Natural killer cell treated with Interleukin-12 subunit alpha and Interleukin-12 subunit beta and Interleukin-15 and Interleukin-18, amount 100 ng/mL, for 72 hours (primary cell): ENCODE measurements around the gene INCA1. TPM values are rescaled to one million over a fixed set of nuclear protein-coding genes. Genes with fewer than 3 reads are reported as not detected.

Experiments used
- ATAC-seq, 2 donors: fragments of 150-1000 bp; cut with Tn5 transposase in 1 of 2; sonication (Bioruptor Pico), chemical (Tn5 transposase) in 1 of 2; 2 replicates each; pipeline ENCODE4 v1.10.0; 2021
- DNase-seq: peaks from one replicate; pipeline ENCODE4 v3.0.0; 2022; ENCODE audit warnings: low spot score
- H3K27ac Mint-ChIP-seq, 2 donors: 1 replicate in 1 of 2; 2 replicates in 1 of 2; pipeline ENCODE4 v1.8.0; 2022; ENCODE audit warnings: mixed read lengths in 2 of 2, mild to moderate bottlenecking in 1 of 2, moderate library complexity in 1 of 2
- H3K27me3 Mint-ChIP-seq, 2 donors: 1 replicate in 1 of 2; 2 replicates in 1 of 2; pipeline ENCODE4 v1.8.0; 2022; ENCODE audit warnings: mixed read lengths in 2 of 2
- H3K36me3 Mint-ChIP-seq: one replicate; pipeline ENCODE4 v1.8.0; 2022; ENCODE audit warnings: mixed read lengths
- H3K4me1 Mint-ChIP-seq, 2 donors: 1 replicate in 1 of 2; 2 replicates in 1 of 2; pipeline ENCODE4 v1.8.0; 2022; ENCODE audit warnings: low read depth in 2 of 2, mixed read lengths in 2 of 2, mild to moderate bottlenecking in 1 of 2
- H3K4me3 Mint-ChIP-seq: one replicate; pipeline ENCODE4 v1.8.0; 2022; ENCODE audit warnings: mixed read lengths
- H3K9me3 Mint-ChIP-seq: 2 replicates; pipeline ENCODE4 v1.8.0; 2022; ENCODE audit warnings: mixed read lengths
- total RNA-seq, 2 donors: library from RNA; stranded (reverse); gene quantifications; one replicate each; pipeline ENCODE4 v1.2.3, GENCODE V29; 2022

Gene INCA1
- total RNA-seq, 2 donors from 2014 or later: 0.31 to 0.56 TPM

DNA sequence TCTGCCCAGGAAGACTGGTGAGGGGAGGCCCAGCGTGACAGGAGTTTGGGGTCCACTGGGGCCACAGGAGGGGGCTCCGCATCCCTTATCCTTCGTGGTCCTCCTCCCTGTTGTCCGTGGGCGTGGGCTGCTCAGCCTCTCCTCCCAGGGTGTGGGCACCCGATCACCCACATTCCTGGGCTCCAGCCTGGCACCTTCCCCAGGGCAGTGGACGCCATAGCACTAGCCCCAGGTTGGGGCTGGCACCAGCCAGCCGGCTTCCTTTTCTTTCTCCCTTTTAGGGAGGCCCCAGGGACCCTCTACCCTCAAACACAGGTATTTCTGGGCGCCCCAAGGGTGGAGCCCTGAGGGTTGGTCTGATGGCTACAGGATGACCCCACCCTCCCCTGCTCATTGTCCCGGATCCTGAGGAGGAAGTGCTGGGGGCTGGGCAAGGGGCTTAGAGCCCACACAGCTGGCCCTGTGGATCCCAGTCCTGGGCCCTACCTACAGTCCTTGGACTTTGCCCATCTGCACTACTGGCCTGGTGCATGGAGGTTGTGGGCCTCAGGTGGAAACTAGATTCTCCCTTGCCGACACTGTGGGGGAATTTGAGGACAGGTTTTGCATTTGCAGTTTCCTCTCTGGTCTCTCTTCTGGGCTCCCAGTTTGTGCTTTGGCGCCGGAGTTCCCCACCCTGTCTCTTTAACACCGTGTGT is 1.6 kb upstream of the INCA1 start:
- Mint-ChIP-seq H3K4me3 (peak overlapping the region; percentile 76), H3K27me3 (peaks cover 0 to 6% of the 10 kb centered on the region in 2 donors), H3K4me1 (peaks cover 17 to 21% of the 10 kb centered on the region in 2 donors), H3K36me3 (peaks cover 2% of the 10 kb centered on the region), H3K9me3 (no peaks in the 10 kb centered on the region), H3K27ac (peak overlapping the region; percentile 17 to 79)
- ATAC-seq (no peak), DNase-seq (no peak)

DNA sequence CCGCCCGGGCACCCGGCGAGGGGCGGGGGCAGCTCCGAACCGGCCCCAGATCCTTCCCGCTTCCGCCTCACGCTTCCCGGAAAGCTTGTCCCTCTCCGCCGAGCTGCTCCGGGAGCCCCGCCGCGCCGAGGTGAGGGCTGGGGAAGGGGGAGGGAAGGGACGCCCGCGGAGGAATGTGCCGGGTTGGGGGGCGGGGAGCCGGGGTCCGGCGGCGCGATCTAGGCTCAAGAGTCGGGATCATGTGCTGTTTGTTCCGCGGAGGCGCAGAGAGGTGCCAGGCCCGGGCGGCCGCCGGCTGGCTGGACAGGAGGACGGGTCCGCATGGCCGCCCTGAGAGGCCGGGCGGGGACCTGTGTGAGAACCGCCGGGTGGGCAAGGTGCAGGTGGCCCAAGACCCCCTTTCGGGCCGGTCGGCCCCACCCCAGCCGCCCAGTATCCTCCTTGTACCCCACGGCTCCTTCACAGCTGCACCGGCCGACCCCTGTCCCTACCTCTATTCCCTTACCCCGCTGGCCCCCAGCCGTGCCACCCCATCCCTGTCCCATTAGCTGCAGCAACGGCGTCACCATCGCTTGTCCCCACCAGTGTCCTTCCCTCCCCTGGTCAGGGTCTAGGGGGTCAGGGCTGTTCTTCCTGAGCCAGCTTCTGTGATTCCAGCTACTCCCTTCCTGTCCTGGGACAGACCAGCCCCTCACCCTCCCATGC is 857 bp upstream of the INCA1 start:
- Mint-ChIP-seq H3K4me1 (peaks cover 17 to 21% of the 10 kb centered on the region in 2 donors), H3K27me3 (peaks cover 0 to 6% of the 10 kb centered on the region in 2 donors)

DNA sequence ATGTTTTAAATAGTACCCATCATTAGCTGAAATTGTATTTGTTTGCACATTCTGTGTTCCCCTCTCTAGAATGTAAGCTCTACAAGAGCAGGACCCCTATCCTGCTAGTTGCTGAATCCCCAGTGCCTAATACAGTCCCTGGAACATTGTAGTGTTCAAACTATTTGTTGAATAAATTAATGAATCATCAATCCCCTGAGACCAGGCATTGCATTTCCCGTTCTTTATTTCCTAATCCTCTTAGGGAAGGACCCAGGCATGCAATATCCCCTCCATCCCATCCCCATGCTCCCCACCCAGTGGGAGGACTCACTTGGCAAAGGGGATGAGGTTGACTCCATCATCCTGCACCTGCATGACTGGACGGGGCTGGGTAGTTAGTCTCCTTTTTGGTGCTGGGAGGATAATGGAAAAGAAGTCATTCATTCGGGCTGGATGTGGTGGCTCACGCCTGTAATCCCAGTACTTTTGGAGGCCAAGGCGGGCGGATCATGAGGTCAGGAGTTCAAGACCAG is 3.2 kb downstream of the INCA1 start:
- Mint-ChIP-seq H3K36me3 (no peaks in the 10 kb centered on the region), H3K4me3 (no peak overlapping the region)
- ATAC-seq: no peak

More for the DNA sequence above, 857 bp upstream of the INCA1 start:
- H3K4me3 Mint-ChIP-seq: peak overlapping the region; percentile 76
- DNase-seq: no peak
- no peaks in the 10 kb centered on the region for H3K36me3 Mint-ChIP-seq
- ATAC-seq: peak; percentile 0 to 15
- no peaks in the 10 kb centered on the region for H3K9me3 Mint-ChIP-seq
- H3K27ac Mint-ChIP-seq: peak overlapping the region in 1 of 2 donors; percentile 79

DNA sequence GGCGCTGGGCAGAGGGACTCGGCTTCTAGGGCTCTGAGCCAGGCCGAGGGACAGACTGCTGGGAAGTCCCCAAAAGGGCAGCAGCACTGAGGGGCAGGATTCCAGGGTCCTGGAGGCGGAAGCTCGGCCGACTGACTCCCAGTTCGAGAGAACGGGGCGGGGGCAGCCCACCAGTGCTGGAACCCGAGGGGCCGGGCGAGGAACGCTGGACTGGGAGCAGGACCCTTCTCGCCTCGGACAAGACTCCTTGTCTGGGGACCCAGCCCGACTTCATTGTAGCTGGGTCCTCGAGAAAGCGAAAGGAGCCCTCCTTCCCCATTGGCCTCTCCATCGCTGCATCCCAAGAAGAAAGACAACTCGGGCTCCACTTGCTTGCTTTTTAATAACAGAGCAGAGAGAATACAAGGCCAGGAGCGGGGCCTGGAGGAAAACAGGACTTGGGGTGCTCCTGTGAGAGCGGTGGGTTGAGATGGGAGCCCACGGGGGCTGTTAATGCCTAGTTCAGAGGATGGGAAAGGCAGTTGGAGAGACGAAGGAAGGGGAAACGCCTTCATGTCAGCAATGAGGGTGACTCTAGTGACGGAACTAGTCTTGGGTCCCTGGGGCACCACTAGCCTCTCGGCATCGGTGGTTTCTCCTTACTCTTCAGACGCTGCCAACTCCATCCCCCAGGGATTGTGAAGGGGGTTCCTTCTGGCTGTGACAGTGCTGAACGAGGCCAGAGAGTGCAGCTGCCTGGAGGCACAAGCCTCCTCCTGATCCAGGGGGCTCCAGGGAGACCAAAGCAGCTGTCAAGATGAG is 9.4 kb downstream of the INCA1 start:
- DNase-seq: no peak

More for the DNA sequence above, 3.2 kb downstream of the INCA1 start:
- H3K27me3 Mint-ChIP-seq: peaks cover 0 to 6% of the 10 kb centered on the region in 2 donors
- no peak for DNase-seq
- H3K4me1 Mint-ChIP-seq: peaks cover 18 to 21% of the 10 kb centered on the region in 2 donors
- no peak overlapping the region for H3K27ac Mint-ChIP-seq
- no peaks in the 10 kb centered on the region for H3K9me3 Mint-ChIP-seq

DNA sequence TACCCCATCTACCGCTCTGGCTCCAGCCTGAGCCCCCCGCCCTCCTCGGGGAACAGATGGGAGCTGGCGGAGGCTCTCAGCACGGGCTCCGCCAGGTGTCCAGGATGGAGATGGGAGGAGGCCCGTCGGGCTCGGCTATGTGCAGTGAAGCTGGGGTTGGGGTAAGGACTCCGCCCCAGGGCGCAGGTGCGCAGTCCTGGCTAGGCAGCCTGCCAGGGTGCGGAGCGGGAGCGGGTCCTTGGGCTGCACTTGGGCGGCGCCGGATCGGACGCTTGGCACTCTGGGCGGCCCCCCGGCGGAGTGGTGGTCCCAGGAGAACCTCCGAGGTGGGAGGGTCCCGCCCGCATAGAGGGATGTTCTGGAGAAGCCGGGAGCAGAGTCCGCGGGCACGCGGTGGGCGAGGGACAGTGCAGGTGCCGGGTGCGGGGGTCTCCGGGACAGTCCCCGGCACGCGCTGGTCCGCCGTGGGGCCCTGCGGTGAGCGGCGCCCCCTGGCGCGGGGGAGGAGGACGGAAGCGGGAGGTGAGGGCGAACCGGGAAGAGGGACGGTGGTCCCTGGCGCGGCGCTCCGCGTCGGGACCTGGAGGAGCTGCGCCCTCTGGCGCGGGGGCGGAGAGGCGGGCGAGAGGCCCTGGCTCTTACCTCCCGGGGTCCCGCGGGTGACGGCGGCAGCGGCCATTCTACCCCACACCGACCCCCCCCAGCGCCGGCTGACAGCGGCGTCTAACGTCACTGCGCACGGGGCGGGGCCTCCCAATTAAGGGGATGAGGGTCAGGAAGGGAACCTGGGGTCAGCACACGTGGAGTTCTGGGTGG is 10.2 kb downstream of the INCA1 start, which contains the start of gene CAMTA2:
TSS of gene CAMTA2 (minus strand) at position 725 of the 816 bp plus-strand sequence. CDS start 1,453 bp downstream, outside the sequence.
- Mint-ChIP-seq H3K4me1 (peaks cover 35 to 44% of the 10 kb centered on the region in 2 donors), H3K27me3 (no peaks in the 10 kb centered on the region), H3K9me3 (no peaks in the 10 kb centered on the region), H3K27ac (peak within 1 kb of the TSS; percentile 92 to 94), H3K4me3 (peak within 1 kb of the TSS; percentile 97), H3K36me3 (peaks cover 10% of the 10 kb centered on the region)
- peak; percentile 94 for ATAC-seq
- DNase-seq: peak; percentile 93

More for the DNA sequence above, 9.4 kb downstream of the INCA1 start:
- H3K36me3 Mint-ChIP-seq: peaks cover 6% of the 10 kb centered on the region
- H3K4me1 Mint-ChIP-seq: peaks cover 35 to 40% of the 10 kb centered on the region in 2 donors
- peak overlapping the region; percentile 92 to 94 for H3K27ac Mint-ChIP-seq
- H3K9me3 Mint-ChIP-seq: no peaks in the 10 kb centered on the region
- peak overlapping the region; percentile 97 for H3K4me3 Mint-ChIP-seq
- ATAC-seq: no peak
- no peaks in the 10 kb centered on the region for H3K27me3 Mint-ChIP-seq

DNA sequence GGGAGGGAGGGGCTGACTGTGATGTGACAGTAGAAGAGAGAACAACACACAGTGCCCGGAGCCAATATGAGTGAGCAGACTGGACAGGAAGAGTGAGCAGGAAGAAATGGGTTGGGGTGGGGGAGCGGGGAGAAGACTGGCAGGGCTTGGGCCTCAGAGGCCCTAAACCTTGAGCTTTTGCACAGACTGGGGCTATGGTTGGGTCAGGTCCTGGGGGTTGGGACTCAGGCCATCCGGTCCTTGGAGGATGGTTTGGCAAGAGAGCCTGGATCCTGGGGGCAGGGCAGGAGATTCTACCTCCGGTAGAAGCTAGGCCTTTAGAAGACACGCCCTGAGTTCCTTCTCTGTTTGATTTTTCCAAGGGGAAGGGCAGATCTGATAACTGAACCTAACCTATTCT is 10.9 kb downstream of the INCA1 start:
- Mint-ChIP-seq H3K27ac (peak overlapping the region; percentile 92 to 94), H3K9me3 (no peaks in the 10 kb centered on the region), H3K4me3 (peak overlapping the region; percentile 97), H3K4me1 (peaks cover 35 to 45% of the 10 kb centered on the region in 2 donors), H3K36me3 (peaks cover 11% of the 10 kb centered on the region), H3K27me3 (no peaks in the 10 kb centered on the region)
- no peak for DNase-seq
- no peak for ATAC-seq

DNA sequence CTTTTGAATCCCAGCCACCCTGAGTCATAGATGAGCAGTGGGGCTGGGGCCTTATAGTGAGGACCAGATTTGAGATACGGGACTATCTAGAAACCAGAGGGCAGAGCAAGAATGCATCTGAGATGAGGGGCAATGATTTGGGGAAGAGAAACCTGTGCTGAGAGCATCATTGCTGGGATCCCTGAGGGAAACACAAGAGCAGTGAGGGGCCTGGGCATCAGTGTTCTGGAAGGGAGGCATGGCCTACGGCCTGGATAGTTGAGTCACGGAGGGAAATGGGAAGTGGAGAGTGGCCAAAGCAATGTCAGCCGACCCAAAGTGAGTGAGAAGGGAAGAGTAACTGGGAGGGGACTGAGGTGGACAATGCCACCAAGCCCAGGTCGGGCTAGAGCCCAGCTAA is 15.0 kb downstream of the INCA1 start:
- H3K36me3 Mint-ChIP-seq: peaks cover 17% of the 10 kb centered on the region
- ATAC-seq (no peak), DNase-seq (no peak)
- H3K4me3 Mint-ChIP-seq: no peak overlapping the region
- peaks cover 19 to 35% of the 10 kb centered on the region in 2 donors for H3K4me1 Mint-ChIP-seq
- no peaks in the 10 kb centered on the region for H3K27me3 Mint-ChIP-seq
- peak overlapping the region in 1 of 2 donors; percentile 54 for H3K27ac Mint-ChIP-seq
- no peaks in the 10 kb centered on the region for H3K9me3 Mint-ChIP-seq

DNA sequence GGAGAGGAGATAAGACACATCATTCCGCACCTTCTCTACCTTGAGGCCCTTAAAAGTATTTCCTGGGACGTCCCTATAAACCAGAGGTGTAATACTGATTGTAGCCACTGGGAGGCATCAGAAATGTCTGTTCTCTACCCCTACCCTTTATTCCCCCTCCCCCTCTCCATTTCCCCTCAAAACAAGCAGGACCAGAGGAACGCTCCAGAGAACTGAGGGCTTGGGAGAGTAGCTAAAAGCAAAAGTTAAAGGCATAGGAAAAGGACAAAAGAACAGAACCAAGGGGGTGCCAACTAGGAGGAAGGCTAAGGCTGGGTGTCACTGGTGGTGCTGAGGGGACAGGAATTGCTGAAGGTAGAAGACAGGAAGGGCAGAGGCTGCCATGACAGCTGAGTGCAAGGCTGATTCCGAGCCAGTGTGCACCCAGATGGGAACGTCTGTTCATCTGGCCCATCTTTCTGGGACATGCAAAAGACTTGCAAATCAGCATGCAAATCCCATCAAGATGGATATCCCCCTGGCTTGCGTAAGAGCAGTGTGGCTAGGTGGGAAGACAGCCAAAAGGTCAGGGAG is 16.6 kb downstream of the INCA1 start:
- Mint-ChIP-seq H3K27ac (peak overlapping the region; percentile 21 to 72), H3K36me3 (peaks cover 18% of the 10 kb centered on the region), H3K4me3 (no peak overlapping the region), H3K27me3 (no peaks in the 10 kb centered on the region), H3K4me1 (peaks cover 11 to 26% of the 10 kb centered on the region in 2 donors), H3K9me3 (no peaks in the 10 kb centered on the region)
- ATAC-seq (peak; percentile 65 to 69), DNase-seq (no peak)

DNA sequence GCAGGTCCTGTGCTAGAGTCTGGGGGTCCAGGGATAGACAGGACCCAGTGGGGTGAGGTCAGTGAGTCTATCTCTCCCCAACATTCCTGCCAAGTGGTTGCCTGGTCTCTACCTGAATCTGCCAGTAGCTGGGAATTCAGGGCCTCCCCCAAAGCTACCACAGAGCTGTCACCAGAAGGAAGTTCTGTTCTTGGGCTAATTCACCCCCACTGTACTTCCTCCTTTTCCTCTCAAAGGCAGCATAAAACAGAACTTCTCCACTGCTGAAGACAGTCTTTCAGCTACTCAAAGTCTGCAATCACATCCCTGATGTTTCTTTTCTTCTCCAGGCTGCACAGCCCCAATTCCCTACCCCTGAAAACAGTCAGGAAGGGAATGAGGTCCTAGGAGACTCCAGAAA is 18.6 kb downstream of the INCA1 start:
- no peak for ATAC-seq
- no peak overlapping the region for H3K4me3 Mint-ChIP-seq
- no peaks in the 10 kb centered on the region for H3K27me3 Mint-ChIP-seq
- DNase-seq: no peak
- no peaks in the 10 kb centered on the region for H3K9me3 Mint-ChIP-seq
- peaks cover 21% of the 10 kb centered on the region for H3K36me3 Mint-ChIP-seq
- H3K4me1 Mint-ChIP-seq: peaks cover 9 to 28% of the 10 kb centered on the region in 2 donors
- no peak overlapping the region for H3K27ac Mint-ChIP-seq

DNA sequence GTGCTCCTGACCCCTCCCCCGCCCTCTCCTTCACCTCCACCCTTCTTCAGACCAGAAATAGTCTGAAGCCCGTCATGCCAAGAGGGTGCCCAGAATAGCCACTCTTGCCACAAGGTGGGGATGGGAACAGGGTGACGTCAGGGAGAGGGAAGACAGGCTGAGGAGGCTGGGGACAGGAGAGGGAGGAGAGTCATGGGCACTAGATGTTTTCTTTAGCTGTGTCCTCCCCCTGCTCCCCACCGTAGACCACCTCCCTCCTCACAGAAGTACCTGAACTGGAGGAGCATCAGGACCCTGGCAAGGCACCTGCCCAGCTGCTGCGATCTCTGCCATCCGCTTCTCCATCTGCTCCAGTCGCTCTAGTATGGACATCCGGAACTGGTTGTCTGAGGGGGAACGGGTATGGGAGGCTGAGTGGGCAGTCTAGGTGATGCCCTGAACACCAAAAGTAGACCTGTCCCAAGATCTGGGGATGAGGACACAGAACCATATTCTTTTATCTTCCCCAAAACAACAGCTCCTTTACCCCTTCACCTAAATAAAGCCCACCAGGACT is 23.1 kb downstream of the INCA1 start:
- Mint-ChIP-seq H3K27ac (peak overlapping the region in 1 of 2 donors; percentile 68), H3K4me1 (peaks cover 5 to 20% of the 10 kb centered on the region in 2 donors), H3K27me3 (no peaks in the 10 kb centered on the region), H3K4me3 (no peak overlapping the region), H3K36me3 (peaks cover 9% of the 10 kb centered on the region), H3K9me3 (no peaks in the 10 kb centered on the region)
- DNase-seq (no peak), ATAC-seq (no peak)

DNA sequence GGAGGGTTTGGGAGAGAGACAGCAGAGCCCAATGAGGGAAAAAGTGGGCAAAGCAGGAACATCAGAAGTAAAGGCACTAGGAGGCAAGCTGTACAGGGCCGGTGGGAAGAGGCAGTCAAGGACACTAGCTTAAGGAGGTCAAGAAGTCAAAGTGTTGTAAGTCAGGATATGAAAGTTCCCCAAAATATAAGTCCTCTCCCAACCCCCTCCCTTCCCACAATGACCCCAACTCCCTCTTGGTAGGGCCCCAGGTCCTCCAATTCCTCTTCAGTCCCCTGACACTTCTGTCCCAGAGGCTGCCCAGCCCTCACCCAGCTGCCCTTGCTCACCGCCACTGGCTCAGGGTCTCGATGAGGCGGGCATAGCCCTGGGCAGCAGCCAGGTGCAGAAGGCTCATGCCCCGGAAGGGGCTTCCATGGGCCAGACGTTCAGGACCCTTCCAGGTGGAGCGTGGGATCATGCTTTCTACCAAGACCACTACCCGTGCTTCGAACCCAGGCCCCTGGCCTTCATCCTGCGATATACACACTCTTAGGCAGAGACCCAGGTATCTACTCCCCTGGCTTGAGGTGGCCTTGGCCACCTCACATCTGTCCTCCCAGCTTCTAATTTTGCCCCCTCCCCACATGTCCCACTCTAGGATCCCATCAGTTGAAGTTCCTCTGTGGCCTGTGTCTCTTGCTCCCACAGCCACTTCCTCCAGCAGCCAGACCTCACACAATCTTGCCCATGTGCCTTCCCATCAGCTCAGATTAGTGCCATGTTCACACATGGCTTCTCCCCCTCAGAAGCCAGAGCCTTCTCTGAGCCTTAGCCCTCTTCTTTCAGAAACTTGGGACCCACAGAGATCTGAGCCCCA is 23.8 kb downstream of the INCA1 start:
- Mint-ChIP-seq H3K9me3 (no peaks in the 10 kb centered on the region), H3K27ac (peak overlapping the region in 1 of 2 donors; percentile 68), H3K4me3 (no peak overlapping the region), H3K36me3 (peaks cover 9% of the 10 kb centered on the region), H3K4me1 (peaks cover 5 to 20% of the 10 kb centered on the region in 2 donors), H3K27me3 (no peaks in the 10 kb centered on the region)
- no peak for DNase-seq
- ATAC-seq: no peak
